Vagina (tissue), 2 donors: ENCODE results near the gene GNB1L.
"Not testable (repeated sequence)": the region's sequence is repeated elsewhere in the genome, so short reads cannot be mapped to it uniquely, and the experiment has no call there.

Source experiments
- POLR2A ChIP-seq, 2 donors: fragments of 450-650 bp; IDR thresholded peaks; one replicate each; pipeline ENCODE4 v1.6.1; 2017; ENCODE audit warnings: antibody characterized with exemption in 2 of 2, mild to moderate bottlenecking in 2 of 2, moderate library complexity in 2 of 2
- TF ChIP-seq, protein P1 (sequence below), 3 experiments: fragments of 450-650 bp in 2 of 3; fragments of 200-600 bp in 1 of 3; sonication (generic) in 1 of 3; IDR thresholded peaks; one replicate each; pipeline ENCODE4 v1.5.1; 2017 to 2019; ENCODE audit warnings: antibody characterized with exemption in 3 of 3, mild to moderate bottlenecking in 2 of 3, moderate library complexity in 2 of 3

DNA sequence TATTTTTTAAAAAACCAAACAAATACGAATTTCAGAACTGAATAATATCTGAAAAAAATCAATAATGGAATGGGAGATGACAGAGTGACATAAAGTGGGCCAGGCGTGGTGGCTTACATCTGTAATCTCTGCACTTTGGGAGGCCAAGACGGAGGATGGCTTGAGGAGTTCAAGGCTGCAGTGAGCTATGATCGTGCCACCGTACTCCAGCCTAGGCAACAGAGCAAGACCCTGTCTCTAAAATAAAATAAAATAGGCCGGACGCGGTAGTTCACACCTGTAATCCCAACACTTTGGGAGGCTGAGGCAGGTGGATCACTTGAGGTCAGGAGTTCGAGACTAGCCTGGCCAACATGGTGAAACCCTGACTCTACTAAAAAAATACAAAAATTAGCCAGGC lies 21.3 kb downstream of the GNB1L start:
- TF ChIP-seq, protein P1, sequence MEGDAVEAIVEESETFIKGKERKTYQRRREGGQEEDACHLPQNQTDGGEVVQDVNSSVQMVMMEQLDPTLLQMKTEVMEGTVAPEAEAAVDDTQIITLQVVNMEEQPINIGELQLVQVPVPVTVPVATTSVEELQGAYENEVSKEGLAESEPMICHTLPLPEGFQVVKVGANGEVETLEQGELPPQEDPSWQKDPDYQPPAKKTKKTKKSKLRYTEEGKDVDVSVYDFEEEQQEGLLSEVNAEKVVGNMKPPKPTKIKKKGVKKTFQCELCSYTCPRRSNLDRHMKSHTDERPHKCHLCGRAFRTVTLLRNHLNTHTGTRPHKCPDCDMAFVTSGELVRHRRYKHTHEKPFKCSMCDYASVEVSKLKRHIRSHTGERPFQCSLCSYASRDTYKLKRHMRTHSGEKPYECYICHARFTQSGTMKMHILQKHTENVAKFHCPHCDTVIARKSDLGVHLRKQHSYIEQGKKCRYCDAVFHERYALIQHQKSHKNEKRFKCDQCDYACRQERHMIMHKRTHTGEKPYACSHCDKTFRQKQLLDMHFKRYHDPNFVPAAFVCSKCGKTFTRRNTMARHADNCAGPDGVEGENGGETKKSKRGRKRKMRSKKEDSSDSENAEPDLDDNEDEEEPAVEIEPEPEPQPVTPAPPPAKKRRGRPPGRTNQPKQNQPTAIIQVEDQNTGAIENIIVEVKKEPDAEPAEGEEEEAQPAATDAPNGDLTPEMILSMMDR (IDR thresholded peaks at IDR 0.05), result not testable (repeated sequence)
- not testable (repeated sequence) for TF ChIP-seq POLR2A (IDR thresholded peaks at IDR 0.05)
